ENCODE measurements around the gene GJC2.
"Not testable (repeated sequence)": the region's sequence is repeated elsewhere in the genome, so short reads cannot be mapped to it uniquely, and the experiment has no call there.

The GJC2 gene

DNA sequence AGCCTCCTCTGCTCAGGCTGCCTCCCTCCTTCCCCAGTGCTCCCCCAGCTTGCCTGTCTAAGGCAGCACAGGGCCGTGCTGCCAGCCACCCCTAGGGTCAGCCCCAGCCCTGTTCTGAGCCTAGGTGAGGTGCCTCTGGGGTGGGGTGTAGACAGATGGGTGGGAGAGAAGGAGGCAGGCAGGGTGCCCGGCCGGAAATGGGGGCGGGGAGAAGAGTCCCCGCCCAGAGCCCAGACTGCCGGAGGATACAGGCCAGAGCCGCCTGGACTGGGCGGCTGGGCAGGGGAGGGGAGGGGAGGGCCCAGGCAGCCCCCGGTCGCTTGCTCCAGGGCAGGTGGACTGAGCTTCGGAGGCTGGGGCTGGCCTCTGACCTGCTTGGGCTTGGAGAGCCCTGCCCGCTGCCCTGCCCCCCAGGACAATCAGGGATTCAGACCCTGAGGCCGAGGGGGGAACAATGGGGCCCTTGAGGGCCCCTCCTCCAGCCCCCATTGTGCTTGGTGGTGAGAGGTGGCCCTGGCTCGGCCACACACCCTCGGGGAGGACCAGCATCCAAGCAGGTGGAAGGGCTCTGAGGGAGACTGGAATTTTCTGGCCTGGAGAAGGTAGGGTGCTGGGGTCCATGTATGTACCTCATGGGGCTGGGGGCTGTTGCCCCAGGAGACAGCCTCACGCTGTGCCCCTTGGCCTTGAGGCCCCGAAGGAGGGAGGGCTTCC, at the start of gene GJC2:
GJC2 (plus strand) TSS at position 525 of the 714 bp plus-strand sequence. CDS start 7,829 bp downstream, outside the sequence.
- DNase-seq: no peak

- DNase-seq: no peak
These were observed 48.7 kb upstream of the GJC2 start for GRCh38 chr1:228100822-228101613.

DNA sequence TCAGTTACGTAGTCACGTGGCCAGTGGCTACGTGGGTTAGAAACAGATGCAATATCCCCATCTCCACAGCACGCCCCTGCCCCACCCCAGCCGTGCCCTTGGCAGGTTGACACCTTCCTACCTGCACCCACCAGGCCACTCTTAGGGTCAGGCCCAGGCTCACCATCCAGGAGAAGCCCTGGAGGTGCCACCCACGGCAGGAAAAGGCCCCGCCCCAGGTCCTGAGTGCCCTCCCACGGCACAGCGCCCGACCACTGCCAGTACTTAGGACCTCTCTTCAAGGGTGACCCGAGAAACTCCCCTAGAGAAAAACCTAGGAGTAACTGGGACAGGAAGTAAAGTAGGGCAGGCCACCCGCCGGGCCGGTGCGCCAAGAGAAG, 48.1 kb upstream of the GJC2 start:
- peak; percentile 43 for DNase-seq

GRCh38 chr1:228101994-228102790, 47.5 kb upstream of the GJC2 start:
- peak; percentile 71 for DNase-seq

DNA sequence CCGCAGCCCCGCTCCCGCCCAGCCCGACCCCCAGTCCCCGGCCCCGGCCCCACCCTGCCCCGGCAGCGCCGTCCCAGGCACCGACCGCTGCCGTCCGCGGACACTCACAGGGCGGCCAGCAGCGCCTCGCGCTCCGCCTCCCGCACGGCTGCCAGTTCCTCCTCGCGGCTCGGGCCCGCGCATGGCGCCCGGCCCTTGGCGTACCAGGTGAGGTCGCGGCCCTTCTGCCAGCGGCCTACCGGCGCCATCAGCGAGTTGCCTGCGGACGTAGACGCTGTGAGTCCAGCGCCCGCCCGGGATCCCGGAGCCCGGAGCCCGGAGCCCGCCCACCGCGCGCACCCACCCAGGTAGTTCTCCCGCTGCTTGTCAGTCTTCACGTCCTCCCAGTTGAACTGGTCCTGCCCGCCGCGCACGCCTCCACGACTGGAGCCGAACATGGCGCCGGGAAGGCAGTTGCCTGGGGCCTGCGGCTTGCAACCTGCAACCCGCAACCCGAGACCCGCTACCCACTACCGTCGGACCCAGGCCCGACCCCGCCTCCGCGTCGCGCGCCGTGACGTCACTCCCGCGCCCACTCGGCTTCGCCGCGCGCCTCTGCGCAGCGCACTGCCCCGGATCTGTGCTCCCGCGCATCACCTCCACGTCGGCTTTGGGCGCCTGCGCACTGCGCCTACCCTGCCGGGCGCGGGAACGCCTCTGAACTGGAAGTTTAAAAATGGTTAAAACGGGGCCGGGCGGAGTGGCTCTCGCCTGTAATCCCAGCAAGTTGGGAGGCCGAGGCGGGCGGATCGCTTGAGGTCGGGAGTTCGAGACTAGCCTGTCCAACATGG, 46.7 kb upstream of the GJC2 start, which contains the start of gene C1orf35:
C1orf35 (minus strand) TSS at position 535 of the 830 bp plus-strand sequence; CDS start at position 437, 98 bp downstream.
- peak; percentile 95 for DNase-seq

DNA sequence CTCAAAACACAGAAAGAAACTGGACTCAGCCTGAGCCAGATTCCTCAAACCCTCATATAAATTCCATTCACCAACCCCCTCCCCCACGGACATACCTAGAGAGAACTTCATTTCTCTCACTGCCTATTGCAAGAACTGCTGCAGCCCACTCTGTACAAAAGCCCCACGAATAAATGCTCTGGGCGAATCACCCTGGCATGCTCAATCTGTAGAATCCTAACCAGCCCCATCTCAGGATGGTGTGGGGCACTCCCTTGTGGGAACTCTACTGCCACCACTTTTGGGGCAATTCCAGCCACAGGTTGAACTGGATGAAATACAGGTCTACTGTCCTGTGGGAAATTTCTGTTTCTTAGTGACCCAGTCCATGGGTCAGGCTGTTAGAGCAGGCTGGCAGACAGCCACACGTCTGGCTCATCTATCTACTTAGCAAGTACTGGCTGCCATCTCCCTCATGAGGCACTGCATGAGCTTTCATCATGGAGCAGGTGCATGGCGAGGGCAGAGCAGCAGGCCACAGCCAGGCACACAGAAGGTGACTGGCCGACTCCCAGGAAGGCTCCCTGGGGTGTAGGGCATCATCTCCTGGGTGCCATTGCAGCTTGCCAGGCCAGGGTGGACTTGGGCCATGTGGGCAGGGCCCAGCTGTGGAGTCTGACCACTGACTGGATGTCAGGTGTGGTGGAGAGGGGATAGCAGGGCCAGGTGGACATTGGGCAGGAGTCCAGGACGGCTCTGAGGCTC, 45.0 kb upstream of the GJC2 start:
- no peak for DNase-seq

GRCh38 chr1:228105270-228105995, 44.3 kb upstream of the GJC2 start:
- DNase-seq: no peak

- DNase-seq: no peak
These were observed 43.5 kb upstream of the GJC2 start for GRCh38 chr1:228105996-228106799.

GRCh38 chr1:228106800-228107054, 43.0 kb upstream of the GJC2 start:
- no peak for DNase-seq

- no peak for DNase-seq
These were observed 42.1 kb upstream of the GJC2 start for GRCh38 chr1:228107636-228108035.

DNA sequence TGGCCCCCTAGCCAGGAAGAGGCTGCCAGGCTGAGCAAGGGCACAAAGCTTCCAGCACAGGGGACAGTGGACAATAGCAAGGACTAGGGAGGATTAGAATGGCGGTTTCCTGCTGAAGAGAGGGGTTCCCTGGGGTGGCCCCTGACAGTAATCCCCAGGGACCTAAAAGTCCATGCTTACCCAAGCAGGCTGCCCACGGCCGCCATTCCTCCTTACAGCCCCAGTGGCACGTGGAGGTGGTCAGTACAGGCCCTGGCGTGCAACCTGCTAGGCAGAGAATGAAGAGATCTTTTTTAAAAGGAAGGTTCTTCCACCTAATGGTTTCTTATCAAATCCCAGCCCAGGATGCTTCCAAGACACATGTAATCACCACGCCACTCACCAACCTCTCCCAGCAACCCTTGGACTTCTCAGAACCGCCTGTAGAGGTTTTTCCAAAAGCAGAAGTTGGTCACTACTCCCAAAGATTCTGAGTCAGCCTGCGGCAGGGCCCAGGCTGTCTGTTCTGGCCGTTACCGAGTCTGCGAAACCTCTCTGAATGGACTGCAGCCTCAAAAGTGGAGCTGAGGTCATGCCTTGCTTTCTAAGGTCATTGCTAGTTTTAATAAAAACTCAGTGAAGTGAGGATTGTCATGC, 41.6 kb upstream of the GJC2 start:
- DNase-seq: no peak

DNA sequence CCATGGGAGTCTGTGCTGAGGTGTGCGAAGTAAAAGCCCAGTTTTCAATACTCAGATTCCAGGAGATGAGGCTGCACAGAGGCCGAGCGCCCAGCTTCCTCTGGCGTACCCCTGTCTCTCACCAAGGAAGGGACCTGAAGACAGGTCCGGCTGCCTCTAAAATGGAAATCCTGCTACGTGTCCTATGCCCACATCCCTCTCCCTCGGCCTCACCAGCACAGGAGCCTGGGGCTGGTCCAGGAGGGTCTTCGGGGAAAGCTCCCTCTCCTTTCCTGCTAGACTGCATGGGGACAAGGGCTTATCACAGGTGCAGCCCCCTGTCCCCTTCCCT, 41.0 kb upstream of the GJC2 start:
- no peak for DNase-seq

DNA sequence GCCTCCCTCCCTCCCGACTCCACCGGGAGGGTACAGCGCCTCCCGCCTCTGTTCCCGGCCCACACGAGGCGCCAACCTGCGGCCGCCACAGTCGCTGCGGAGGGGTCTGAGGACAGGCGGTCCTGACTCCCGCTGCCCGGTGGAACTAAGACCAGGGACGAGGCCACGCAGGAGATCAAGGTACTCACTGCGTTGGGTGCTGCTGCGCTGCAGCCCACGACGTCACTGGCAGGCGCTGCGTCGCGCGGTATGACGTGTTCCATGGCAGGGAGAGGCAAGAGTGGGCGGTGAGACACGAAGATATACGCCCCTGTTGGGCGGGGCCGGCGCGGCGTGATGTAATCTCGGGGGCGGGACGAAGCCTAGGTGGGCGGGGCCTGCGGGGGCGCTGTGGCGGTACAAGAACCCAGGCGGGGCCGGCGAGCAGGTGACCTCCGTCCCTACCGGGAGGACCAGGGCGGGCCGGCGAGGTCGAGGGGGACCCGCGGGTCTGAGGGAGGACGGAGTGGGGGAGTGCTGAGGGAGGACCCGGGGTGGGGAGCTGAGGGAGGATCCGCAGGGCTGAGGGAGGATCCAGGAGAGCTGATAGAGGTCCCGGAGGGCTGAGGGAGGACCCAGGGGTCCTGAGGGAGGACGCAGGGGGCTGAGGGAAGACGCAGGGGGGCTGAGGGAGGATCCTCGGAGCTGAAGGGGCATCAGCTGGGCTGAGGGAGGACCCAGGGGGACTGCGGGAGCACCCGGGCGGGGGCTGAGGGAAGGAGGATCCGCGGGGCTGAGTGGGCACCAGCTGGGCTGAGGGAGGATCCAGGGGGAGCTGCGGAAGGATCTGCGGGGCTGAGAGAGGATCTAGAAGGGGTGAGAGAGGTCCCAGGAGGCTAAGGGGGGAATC, 40.4 kb upstream of the GJC2 start, which contains the start of gene MRPL55:
MRPL55 (minus strand) TSS at position 227 of the 889 bp plus-strand sequence. CDS start 1,039 bp downstream, outside the sequence.
- DNase-seq: peak; percentile 98

DNA sequence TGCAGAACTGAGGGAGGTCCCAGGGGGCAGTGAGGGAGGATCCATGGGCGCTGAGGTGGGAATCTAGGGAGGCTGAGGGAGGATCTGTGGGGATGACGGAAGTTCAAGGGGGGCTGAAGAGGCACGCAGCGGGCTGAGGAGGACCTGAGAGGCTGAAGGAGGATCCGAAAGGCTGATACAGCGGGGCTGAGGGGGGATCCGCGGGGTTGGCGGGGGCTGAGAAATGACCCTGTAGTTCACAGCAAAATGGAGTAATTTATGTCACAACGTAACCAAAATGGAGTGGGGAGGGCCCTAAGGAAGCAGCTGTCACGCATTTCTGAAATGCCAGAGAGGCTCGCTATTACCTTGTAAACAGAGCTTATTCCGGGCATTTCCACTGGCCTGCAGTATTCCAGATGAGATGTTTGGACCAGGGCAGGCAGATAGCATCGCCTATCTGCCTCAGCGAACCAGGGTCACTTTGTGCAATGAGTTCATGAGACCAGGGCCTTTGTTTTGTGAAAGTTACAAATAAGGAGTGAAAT, 39.7 kb upstream of the GJC2 start:
- DNase-seq: no peak

GRCh38 chr1:228110556-228110955, 39.2 kb upstream of the GJC2 start:
- no peak for DNase-seq

DNA sequence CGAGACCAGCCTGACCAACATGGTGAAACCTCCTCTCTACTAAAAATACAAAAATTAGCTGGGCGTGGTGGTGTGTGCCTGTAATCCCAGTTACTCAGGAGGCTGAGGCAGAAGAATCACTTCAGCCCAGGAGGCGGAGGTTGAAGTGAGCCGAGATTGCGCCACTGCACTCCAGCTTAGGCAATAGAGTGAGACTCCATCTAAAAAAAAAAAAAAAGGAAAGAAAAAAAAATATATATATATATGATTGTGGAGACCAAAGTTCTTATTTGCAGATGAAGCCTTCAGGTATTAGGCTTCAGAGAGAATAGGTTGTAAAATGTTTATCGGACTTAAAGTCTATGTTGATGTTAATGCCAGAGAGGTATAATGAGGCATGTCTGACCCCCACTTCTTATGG, 38.4 kb upstream of the GJC2 start:
- DNase-seq: not testable (repeated sequence)

- DNase-seq: no peak
These were observed 37.6 kb upstream of the GJC2 start for GRCh38 chr1:228112167-228112566.

DNA sequence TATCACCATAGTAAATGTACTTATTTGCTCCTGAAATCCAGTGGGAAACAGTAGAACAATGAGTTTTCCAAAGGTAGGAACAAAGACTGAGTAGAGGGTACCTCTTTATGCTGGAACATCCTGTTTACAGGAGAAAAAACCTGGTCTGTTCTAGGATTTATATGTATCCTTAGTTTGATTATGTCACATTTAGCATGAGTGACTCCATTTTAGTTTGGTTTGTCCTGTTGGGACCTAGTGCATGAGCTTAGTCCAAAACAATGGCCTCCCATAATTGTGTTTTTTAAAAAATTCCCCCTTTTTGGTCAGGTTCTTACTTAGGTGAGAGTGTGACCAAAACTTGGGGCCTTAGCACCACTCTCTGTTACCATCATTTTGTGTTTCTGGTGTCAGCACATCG, 37.1 kb upstream of the GJC2 start:
- DNase-seq: no peak

- no peak for DNase-seq
These were observed 34.9 kb upstream of the GJC2 start for GRCh38 chr1:228114827-228115226.

Measured in CD4-positive, alpha-beta T cell treated with Interleukin-10 for 1 hour (primary cell).